ENCODE measurements around the gene TMCO2.

GRCh38 chr1:40265298-40265697 lies 17.6 kb downstream of the TMCO2 start:
- TF ChIP-seq EZH2phosphoT487 (IDR thresholded peaks at IDR 0.05; ENCODE audit: borderline replicate concordance, low read length), result no peak
- TF ChIP-seq CTCF (IDR thresholded peaks at IDR 0.05; ENCODE audit: low read depth, low read length, poor library complexity, severe bottlenecking), result no peak
